ENCODE results near the gene MEFV. TPM values are rescaled to one million over a fixed set of nuclear protein-coding genes. Genes with fewer than 3 reads are reported as not detected.
"Not testable (repeated sequence)": the region's sequence is repeated elsewhere in the genome, so short reads cannot be mapped to it uniquely, and the experiment has no call there.

The MEFV gene
- total RNA-seq, 2 experiments from 2014 or later, result 0.08 to 0.12 TPM

- Mint-ChIP-seq H3K9me3 (peaks cover 13% of the 10 kb centered on the region), H3K4me3 (peak overlapping the region; percentile 97), H3K4me1 (peaks cover 21% of the 10 kb centered on the region), H3K27me3 (no peaks in the 10 kb centered on the region), H3K36me3 (peaks cover 27% of the 10 kb centered on the region), H3K27ac (no peak overlapping the region)
- DNase-seq, result no peak
These were observed 24.9 kb upstream of the MEFV start for GRCh38 chr16:3281222-3281820.

- H3K36me3 Mint-ChIP-seq, result peaks cover 3% of the 10 kb centered on the region
- DNase-seq, result no peak
- no peaks in the 10 kb centered on the region for H3K27me3 Mint-ChIP-seq
- peaks cover 2% of the 10 kb centered on the region for H3K9me3 Mint-ChIP-seq
- no peak overlapping the region for H3K27ac Mint-ChIP-seq
- H3K4me1 Mint-ChIP-seq, result peaks cover 6% of the 10 kb centered on the region
- H3K4me3 Mint-ChIP-seq, result no peak overlapping the region
These were observed 20.2 kb upstream of the MEFV start for GRCh38 chr16:3276679-3277078.

GRCh38 chr16:3274947-3275346 lies 18.5 kb upstream of the MEFV start:
- no peaks in the 10 kb centered on the region for H3K27me3 Mint-ChIP-seq

GRCh38 chr16:3274490-3274889 lies 18.1 kb upstream of the MEFV start:
- Mint-ChIP-seq H3K4me3 (no peak overlapping the region), H3K36me3 (peaks cover 3% of the 10 kb centered on the region), H3K27ac (no peak overlapping the region), H3K27me3 (no peaks in the 10 kb centered on the region), H3K4me1 (peaks cover 1% of the 10 kb centered on the region), H3K9me3 (peaks cover 2% of the 10 kb centered on the region)
- no peak for DNase-seq

More at GRCh38 chr16:3274947-3275346, 18.5 kb upstream of the MEFV start:
- Mint-ChIP-seq H3K4me3 (no peak overlapping the region), H3K27ac (no peak overlapping the region), H3K36me3 (peaks cover 3% of the 10 kb centered on the region), H3K9me3 (peaks cover 2% of the 10 kb centered on the region), H3K4me1 (peaks cover 3% of the 10 kb centered on the region)
- no peak for DNase-seq

GRCh38 chr16:3271281-3271680 lies 14.8 kb upstream of the MEFV start:
- H3K4me1 Mint-ChIP-seq, result peaks cover 11% of the 10 kb centered on the region
- not testable (repeated sequence) for H3K4me3 Mint-ChIP-seq, H3K27ac Mint-ChIP-seq, H3K9me3 Mint-ChIP-seq, H3K27me3 Mint-ChIP-seq, DNase-seq
- peaks cover 25% of the 10 kb centered on the region for H3K36me3 Mint-ChIP-seq

GRCh38 chr16:3270718-3271117 lies 14.3 kb upstream of the MEFV start:
- not testable (repeated sequence) for H3K4me3 Mint-ChIP-seq, H3K27ac Mint-ChIP-seq, H3K27me3 Mint-ChIP-seq, H3K9me3 Mint-ChIP-seq, DNase-seq
- Mint-ChIP-seq H3K4me1 (peaks cover 13% of the 10 kb centered on the region), H3K36me3 (peaks cover 27% of the 10 kb centered on the region)

GRCh38 chr16:3268294-3268693 lies 11.9 kb upstream of the MEFV start:
- peaks cover 4% of the 10 kb centered on the region for H3K9me3 Mint-ChIP-seq
- H3K27me3 Mint-ChIP-seq, result no peaks in the 10 kb centered on the region
- H3K27ac Mint-ChIP-seq, result no peak overlapping the region
- no peak overlapping the region for H3K4me3 Mint-ChIP-seq
- H3K4me1 Mint-ChIP-seq, result peaks cover 21% of the 10 kb centered on the region
- DNase-seq, result no peak
- peaks cover 36% of the 10 kb centered on the region for H3K36me3 Mint-ChIP-seq

- Mint-ChIP-seq H3K36me3 (peaks cover 36% of the 10 kb centered on the region), H3K27ac (peak overlapping the region; percentile 78), H3K4me3 (peak overlapping the region; percentile 40), H3K9me3 (peaks cover 7% of the 10 kb centered on the region), H3K4me1 (peaks cover 30% of the 10 kb centered on the region), H3K27me3 (no peaks in the 10 kb centered on the region)
- DNase-seq, result peak; percentile 21
These were observed 10.6 kb upstream of the MEFV start for GRCh38 chr16:3266873-3267537.

- peaks cover 30% of the 10 kb centered on the region for H3K4me1 Mint-ChIP-seq
- peak overlapping the region; percentile 97 for H3K27ac Mint-ChIP-seq
- peak; percentile 100 for DNase-seq
- H3K9me3 Mint-ChIP-seq, result peaks cover 7% of the 10 kb centered on the region
- H3K36me3 Mint-ChIP-seq, result peaks cover 36% of the 10 kb centered on the region
- H3K4me3 Mint-ChIP-seq, result peak overlapping the region; percentile 90
- H3K27me3 Mint-ChIP-seq, result no peaks in the 10 kb centered on the region
These were observed 8.0 kb upstream of the MEFV start for GRCh38 chr16:3264137-3265036.

GRCh38 chr16:3262517-3262916 lies 6.1 kb upstream of the MEFV start:
- Mint-ChIP-seq H3K36me3 (peaks cover 23% of the 10 kb centered on the region), H3K9me3 (peaks cover 7% of the 10 kb centered on the region), H3K4me3 (peak overlapping the region; percentile 90), H3K27me3 (no peaks in the 10 kb centered on the region), H3K27ac (peak overlapping the region; percentile 97), H3K4me1 (peaks cover 30% of the 10 kb centered on the region)
- DNase-seq, result no peak

- Mint-ChIP-seq H3K9me3 (peaks cover 2% of the 10 kb centered on the region), H3K27me3 (peaks cover 3% of the 10 kb centered on the region), H3K4me1 (peaks cover 12% of the 10 kb centered on the region), H3K4me3 (no peak overlapping the region), H3K27ac (no peak overlapping the region), H3K36me3 (peaks cover 4% of the 10 kb centered on the region)
- DNase-seq, result no peak
These were observed 3.4 kb upstream of the MEFV start for GRCh38 chr16:3259836-3260235.

GRCh38 chr16:3256866-3257465 lies 533 bp upstream of the MEFV start:
- no peaks in the 10 kb centered on the region for H3K9me3 Mint-ChIP-seq
- no peaks in the 10 kb centered on the region for H3K4me1 Mint-ChIP-seq
- no peak overlapping the region for H3K4me3 Mint-ChIP-seq
- H3K27ac Mint-ChIP-seq, result no peak overlapping the region
- H3K27me3 Mint-ChIP-seq, result peaks cover 6% of the 10 kb centered on the region
- H3K36me3 Mint-ChIP-seq, result no peaks in the 10 kb centered on the region
- DNase-seq, result no peak

GRCh38 chr16:3254309-3254708 lies 2.1 kb downstream of the MEFV start:
- no peak overlapping the region for H3K27ac Mint-ChIP-seq
- H3K36me3 Mint-ChIP-seq, result no peaks in the 10 kb centered on the region
- H3K9me3 Mint-ChIP-seq, result no peaks in the 10 kb centered on the region
- H3K4me1 Mint-ChIP-seq, result no peaks in the 10 kb centered on the region
- H3K27me3 Mint-ChIP-seq, result peaks cover 6% of the 10 kb centered on the region
- H3K4me3 Mint-ChIP-seq, result no peak overlapping the region
- DNase-seq, result no peak

- Mint-ChIP-seq H3K4me3 (no peak overlapping the region), H3K9me3 (no peaks in the 10 kb centered on the region), H3K4me1 (no peaks in the 10 kb centered on the region), H3K27me3 (peaks cover 6% of the 10 kb centered on the region), H3K36me3 (no peaks in the 10 kb centered on the region), H3K27ac (no peak overlapping the region)
- DNase-seq, result no peak
These were observed 3.5 kb downstream of the MEFV start for GRCh38 chr16:3252967-3253366.

- Mint-ChIP-seq H3K4me3 (no peak overlapping the region), H3K36me3 (no peaks in the 10 kb centered on the region), H3K27ac (no peak overlapping the region), H3K27me3 (no peaks in the 10 kb centered on the region), H3K4me1 (no peaks in the 10 kb centered on the region), H3K9me3 (no peaks in the 10 kb centered on the region)
- no peak for DNase-seq
These were observed 7.0 kb downstream of the MEFV start for GRCh38 chr16:3249451-3249850.
